ENCODE results near the gene SLC8A3.

Gene SLC8A3

GRCh38 chr14:70080076-70080475 lies 108.7 kb downstream of the SLC8A3 start:
- Histone ChIP-seq H3K9me3 (ENCODE audit: control insufficient read depth, low read length) (no peaks in the 10 kb centered on the region), H3K4me3 (ENCODE audit: insufficient read depth, low read depth, low read length, poor library complexity, severe bottlenecking) (no peak overlapping the region), H3K27me3 (replicated peaks; ENCODE audit: control insufficient read depth, insufficient read depth, low read length, poor library complexity, severe bottlenecking) (no peaks in the 10 kb centered on the region), H3K4me1 (ENCODE audit: control insufficient read depth, insufficient read depth, low read length, poor library complexity, severe bottlenecking) (no peaks in the 10 kb centered on the region), H3K27ac (ENCODE audit: insufficient read depth, low read length, poor library complexity, severe bottlenecking) (no peak overlapping the region), H3K36me3 (ENCODE audit: control insufficient read depth, insufficient read depth, low read length) (no peaks in the 10 kb centered on the region)
- DNase-seq = no peak

- H3K9me3 ChIP-seq (ENCODE audit: control insufficient read depth, low read length) = no peaks in the 10 kb centered on the region
- H3K4me1 ChIP-seq (ENCODE audit: control insufficient read depth, insufficient read depth, low read length, poor library complexity, severe bottlenecking) = no peaks in the 10 kb centered on the region
- no peak for DNase-seq
Measured at GRCh38 chr14:70078329-70078728, 110.4 kb downstream of the SLC8A3 start.

GRCh38 chr14:70077720-70078119 lies 111.0 kb downstream of the SLC8A3 start:
- Histone ChIP-seq H3K4me1 (ENCODE audit: control insufficient read depth, insufficient read depth, low read length, poor library complexity, severe bottlenecking) (no peaks in the 10 kb centered on the region), H3K4me3 (ENCODE audit: insufficient read depth, low read depth, low read length, poor library complexity, severe bottlenecking) (no peak overlapping the region), H3K27ac (ENCODE audit: insufficient read depth, low read length, poor library complexity, severe bottlenecking) (no peak overlapping the region), H3K9me3 (ENCODE audit: control insufficient read depth, low read length) (no peaks in the 10 kb centered on the region), H3K36me3 (ENCODE audit: control insufficient read depth, insufficient read depth, low read length) (no peaks in the 10 kb centered on the region), H3K27me3 (replicated peaks; ENCODE audit: control insufficient read depth, insufficient read depth, low read length, poor library complexity, severe bottlenecking) (no peaks in the 10 kb centered on the region)
- no peak for DNase-seq

More at GRCh38 chr14:70078329-70078728, 110.4 kb downstream of the SLC8A3 start:
- H3K4me3 ChIP-seq (ENCODE audit: insufficient read depth, low read depth, low read length, poor library complexity, severe bottlenecking) = no peak overlapping the region
- no peaks in the 10 kb centered on the region for H3K36me3 ChIP-seq (ENCODE audit: control insufficient read depth, insufficient read depth, low read length)
- no peak overlapping the region for H3K27ac ChIP-seq (ENCODE audit: insufficient read depth, low read length, poor library complexity, severe bottlenecking)
- H3K27me3 ChIP-seq (replicated peaks; ENCODE audit: control insufficient read depth, insufficient read depth, low read length, poor library complexity, severe bottlenecking) = no peaks in the 10 kb centered on the region

DNA sequence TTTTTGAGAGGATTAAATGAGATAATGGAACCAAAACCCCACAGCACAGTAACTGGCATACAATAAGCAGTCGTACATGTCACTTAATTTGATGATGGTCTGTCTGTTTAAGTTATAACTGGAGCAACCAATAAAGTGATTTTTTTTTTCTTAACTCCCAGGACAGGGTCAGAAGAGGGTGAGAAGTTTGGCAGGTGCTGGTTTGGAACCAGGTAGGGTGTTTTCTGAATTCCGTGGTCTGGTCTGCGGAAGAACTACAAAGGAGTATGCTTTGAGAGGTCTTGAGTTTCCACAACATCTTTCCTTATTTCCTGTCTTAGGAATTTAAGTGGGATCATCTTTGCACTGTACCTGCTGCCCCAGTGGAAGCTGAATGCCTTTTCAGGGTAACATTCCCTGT lies 111.7 kb downstream of the SLC8A3 start:
- Histone ChIP-seq H3K27ac (ENCODE audit: insufficient read depth, low read length, poor library complexity, severe bottlenecking) (no peak overlapping the region), H3K9me3 (ENCODE audit: control insufficient read depth, low read length) (no peaks in the 10 kb centered on the region), H3K36me3 (ENCODE audit: control insufficient read depth, insufficient read depth, low read length) (no peaks in the 10 kb centered on the region), H3K4me1 (ENCODE audit: control insufficient read depth, insufficient read depth, low read length, poor library complexity, severe bottlenecking) (no peaks in the 10 kb centered on the region), H3K27me3 (replicated peaks; ENCODE audit: control insufficient read depth, insufficient read depth, low read length, poor library complexity, severe bottlenecking) (no peaks in the 10 kb centered on the region), H3K4me3 (ENCODE audit: insufficient read depth, low read depth, low read length, poor library complexity, severe bottlenecking) (no peak overlapping the region)
- DNase-seq = no peak

DNA sequence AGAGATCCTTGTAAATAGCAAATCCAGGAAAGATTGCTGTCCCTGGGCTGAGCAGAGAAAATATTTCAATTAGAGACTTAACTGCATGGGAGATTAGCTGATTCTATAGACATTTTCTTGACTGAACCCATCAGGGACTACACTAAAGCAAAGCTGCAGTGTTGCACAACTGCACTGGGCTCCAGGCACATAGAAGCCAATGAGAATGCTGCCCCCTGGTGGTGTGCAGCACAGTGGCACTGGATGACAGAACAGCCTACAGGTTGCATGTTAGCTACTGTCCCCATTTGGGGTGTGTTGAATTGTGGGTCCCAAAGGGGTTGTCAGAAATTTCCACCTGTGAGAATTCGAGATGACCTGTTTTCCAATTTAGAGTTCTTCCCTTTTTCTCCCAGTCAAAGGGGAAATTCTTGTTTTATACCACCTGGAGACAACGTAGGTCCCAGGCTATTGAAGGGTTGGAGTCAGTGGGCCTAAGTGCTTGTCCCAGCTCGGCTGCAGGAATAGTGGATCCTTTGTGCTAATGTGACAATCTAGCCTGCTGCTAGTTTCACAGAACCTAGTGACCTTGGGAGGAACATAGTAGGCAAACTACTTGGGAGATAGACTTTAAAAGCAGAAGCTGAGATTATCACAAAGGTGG lies 114.7 kb downstream of the SLC8A3 start:
- Histone ChIP-seq H3K4me1 (ENCODE audit: control insufficient read depth, insufficient read depth, low read length, poor library complexity, severe bottlenecking) (no peaks in the 10 kb centered on the region), H3K4me3 (ENCODE audit: insufficient read depth, low read depth, low read length, poor library complexity, severe bottlenecking) (no peak overlapping the region), H3K9me3 (ENCODE audit: control insufficient read depth, low read length) (no peaks in the 10 kb centered on the region), H3K36me3 (ENCODE audit: control insufficient read depth, insufficient read depth, low read length) (no peaks in the 10 kb centered on the region), H3K27ac (ENCODE audit: insufficient read depth, low read length, poor library complexity, severe bottlenecking) (no peak overlapping the region), H3K27me3 (replicated peaks; ENCODE audit: control insufficient read depth, insufficient read depth, low read length, poor library complexity, severe bottlenecking) (no peaks in the 10 kb centered on the region)
- DNase-seq = peak in 1 of 3 donors; percentile 3

DNA sequence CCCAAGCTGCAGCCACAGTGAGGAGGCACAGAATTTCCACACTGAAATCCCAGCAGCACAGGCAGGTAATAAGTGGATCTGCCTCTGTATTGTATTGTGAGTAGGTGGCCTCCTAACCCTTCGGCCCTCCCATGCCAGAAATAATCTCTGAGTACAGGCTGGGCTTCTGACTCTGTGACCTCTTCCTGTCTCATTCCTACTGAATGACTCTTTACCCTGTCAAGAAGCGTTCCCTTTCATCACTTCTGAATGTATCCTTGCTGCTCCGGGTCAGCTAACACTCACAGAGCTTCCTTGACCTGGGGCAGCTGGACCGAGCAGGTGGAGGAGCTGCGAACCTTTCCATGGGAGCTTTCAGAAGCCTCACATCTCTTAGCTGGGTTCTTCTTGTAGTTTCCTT lies 119.6 kb downstream of the SLC8A3 start:
- no peak for DNase-seq
- Histone ChIP-seq H3K27ac (ENCODE audit: insufficient read depth, low read length, poor library complexity, severe bottlenecking) (no peak overlapping the region), H3K4me1 (ENCODE audit: control insufficient read depth, insufficient read depth, low read length, poor library complexity, severe bottlenecking) (no peaks in the 10 kb centered on the region), H3K9me3 (ENCODE audit: control insufficient read depth, low read length) (no peaks in the 10 kb centered on the region), H3K27me3 (replicated peaks; ENCODE audit: control insufficient read depth, insufficient read depth, low read length, poor library complexity, severe bottlenecking) (no peaks in the 10 kb centered on the region), H3K36me3 (ENCODE audit: control insufficient read depth, insufficient read depth, low read length) (no peaks in the 10 kb centered on the region), H3K4me3 (ENCODE audit: insufficient read depth, low read depth, low read length, poor library complexity, severe bottlenecking) (no peak overlapping the region)

GRCh38 chr14:70067810-70068209 lies 120.9 kb downstream of the SLC8A3 start:
- no peaks in the 10 kb centered on the region for H3K36me3 ChIP-seq (ENCODE audit: control insufficient read depth, insufficient read depth, low read length)

DNA sequence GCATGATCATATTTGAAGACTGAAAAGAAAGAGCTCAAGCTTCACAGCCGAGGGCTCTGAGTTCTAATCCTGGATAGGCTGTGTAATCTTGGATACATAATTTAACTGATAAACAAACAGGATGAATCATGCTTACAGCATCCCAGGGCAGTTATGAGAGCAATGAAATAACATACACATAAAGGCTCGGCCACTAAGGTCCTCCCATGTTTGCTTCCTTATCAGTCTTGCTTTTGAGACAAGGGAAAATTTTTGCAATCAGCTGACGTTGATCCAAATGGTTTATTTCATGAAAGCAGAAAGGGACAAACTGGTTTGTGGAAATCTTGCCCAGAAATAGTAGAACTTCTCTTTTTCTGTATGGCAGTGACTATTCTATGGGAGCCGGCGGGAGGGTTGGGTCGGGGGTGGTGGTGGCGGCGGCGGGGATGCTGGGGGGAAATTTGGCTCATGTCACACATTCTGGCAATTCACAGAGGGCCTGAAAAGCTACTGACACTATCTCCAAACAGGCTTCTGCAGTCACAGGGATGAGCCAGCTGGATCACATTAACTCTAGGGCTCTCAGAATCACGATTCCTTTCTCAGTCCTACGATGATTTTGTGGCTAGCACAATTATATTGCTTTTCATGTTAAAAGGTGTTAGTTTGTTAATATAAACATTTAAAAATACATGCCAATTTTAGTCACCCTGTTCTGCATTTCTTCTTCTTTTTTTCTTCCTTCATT lies 124.5 kb downstream of the SLC8A3 start:
- Histone ChIP-seq H3K36me3 (ENCODE audit: control insufficient read depth, insufficient read depth, low read length) (no peaks in the 10 kb centered on the region), H3K27me3 (replicated peaks; ENCODE audit: control insufficient read depth, insufficient read depth, low read length, poor library complexity, severe bottlenecking) (no peaks in the 10 kb centered on the region), H3K4me1 (ENCODE audit: control insufficient read depth, insufficient read depth, low read length, poor library complexity, severe bottlenecking) (no peaks in the 10 kb centered on the region), H3K9me3 (ENCODE audit: control insufficient read depth, low read length) (no peaks in the 10 kb centered on the region), H3K27ac (ENCODE audit: insufficient read depth, low read length, poor library complexity, severe bottlenecking) (no peak overlapping the region), H3K4me3 (ENCODE audit: insufficient read depth, low read depth, low read length, poor library complexity, severe bottlenecking) (no peak overlapping the region)
- DNase-seq = no peak

More at GRCh38 chr14:70067810-70068209, 120.9 kb downstream of the SLC8A3 start:
- Histone ChIP-seq H3K4me3 (ENCODE audit: insufficient read depth, low read depth, low read length, poor library complexity, severe bottlenecking) (no peak overlapping the region), H3K4me1 (ENCODE audit: control insufficient read depth, insufficient read depth, low read length, poor library complexity, severe bottlenecking) (no peaks in the 10 kb centered on the region), H3K27me3 (replicated peaks; ENCODE audit: control insufficient read depth, insufficient read depth, low read length, poor library complexity, severe bottlenecking) (no peaks in the 10 kb centered on the region), H3K9me3 (ENCODE audit: control insufficient read depth, low read length) (no peaks in the 10 kb centered on the region), H3K27ac (ENCODE audit: insufficient read depth, low read length, poor library complexity, severe bottlenecking) (no peak overlapping the region)
- DNase-seq = no peak

DNA sequence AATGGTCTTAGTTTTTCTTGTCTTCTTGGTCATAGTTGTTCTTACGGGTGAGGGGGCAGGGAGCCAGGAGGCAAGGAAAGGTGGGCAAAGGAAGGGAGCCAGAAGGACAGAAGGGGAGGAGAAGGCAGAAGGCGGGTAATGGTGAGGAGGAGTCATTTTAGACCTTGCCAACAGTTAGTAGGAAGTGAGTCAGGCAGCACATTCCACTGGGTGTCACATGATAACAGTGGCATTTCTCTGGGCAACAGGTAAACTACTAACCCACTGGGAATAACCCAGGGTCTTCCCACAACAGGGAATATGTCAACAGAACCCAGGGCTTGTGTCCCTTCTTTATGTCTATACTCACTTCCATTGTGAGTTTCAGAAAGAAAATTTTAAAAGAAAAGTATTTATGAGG lies 127.6 kb downstream of the SLC8A3 start:
- no peak for DNase-seq
- no peak overlapping the region for H3K4me3 ChIP-seq (ENCODE audit: insufficient read depth, low read depth, low read length, poor library complexity, severe bottlenecking)
- no peaks in the 10 kb centered on the region for H3K27me3 ChIP-seq (replicated peaks; ENCODE audit: control insufficient read depth, insufficient read depth, low read length, poor library complexity, severe bottlenecking)
- H3K36me3 ChIP-seq (ENCODE audit: control insufficient read depth, insufficient read depth, low read length) = no peaks in the 10 kb centered on the region
- no peaks in the 10 kb centered on the region for H3K4me1 ChIP-seq (ENCODE audit: control insufficient read depth, insufficient read depth, low read length, poor library complexity, severe bottlenecking)
- H3K27ac ChIP-seq (ENCODE audit: insufficient read depth, low read length, poor library complexity, severe bottlenecking) = no peak overlapping the region
- no peaks in the 10 kb centered on the region for H3K9me3 ChIP-seq (ENCODE audit: control insufficient read depth, low read length)

DNA sequence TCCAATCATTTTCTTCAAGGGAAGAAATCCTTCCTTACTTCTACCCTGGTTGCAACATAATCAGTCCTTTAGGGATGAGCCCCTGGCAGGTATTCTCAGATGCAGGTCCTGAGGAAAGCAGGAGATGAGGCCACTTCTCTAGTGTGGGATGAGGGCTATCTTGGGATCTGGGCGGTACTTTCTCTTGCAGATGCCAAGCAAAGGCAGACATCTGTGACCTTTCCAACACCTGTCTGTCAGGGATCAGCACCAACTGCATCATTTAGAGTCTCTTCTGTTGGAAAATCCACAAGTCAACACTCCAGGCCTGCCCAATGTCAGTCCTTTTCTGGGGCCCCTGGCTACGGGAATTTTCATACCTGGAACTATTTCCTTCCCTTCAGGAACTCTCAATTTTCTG lies 129.2 kb downstream of the SLC8A3 start:
- Histone ChIP-seq H3K9me3 (ENCODE audit: control insufficient read depth, low read length) (no peaks in the 10 kb centered on the region), H3K36me3 (ENCODE audit: control insufficient read depth, insufficient read depth, low read length) (no peaks in the 10 kb centered on the region), H3K4me1 (ENCODE audit: control insufficient read depth, insufficient read depth, low read length, poor library complexity, severe bottlenecking) (no peaks in the 10 kb centered on the region), H3K4me3 (ENCODE audit: insufficient read depth, low read depth, low read length, poor library complexity, severe bottlenecking) (no peak overlapping the region), H3K27ac (ENCODE audit: insufficient read depth, low read length, poor library complexity, severe bottlenecking) (no peak overlapping the region), H3K27me3 (replicated peaks; ENCODE audit: control insufficient read depth, insufficient read depth, low read length, poor library complexity, severe bottlenecking) (no peaks in the 10 kb centered on the region)
- DNase-seq = no peak
